ENCODE data around the gene FGB. TPM values are rescaled to one million over a fixed set of nuclear protein-coding genes. Genes with fewer than 3 reads are reported as not detected.

The FGB gene
- total and polyA plus RNA-seq, 2 of the 13 experiments (the other 11 are each of a cell fraction or from before 2014, with no cell fraction given): 226 to 784 TPM

- TF ChIP-seq, protein P1, sequence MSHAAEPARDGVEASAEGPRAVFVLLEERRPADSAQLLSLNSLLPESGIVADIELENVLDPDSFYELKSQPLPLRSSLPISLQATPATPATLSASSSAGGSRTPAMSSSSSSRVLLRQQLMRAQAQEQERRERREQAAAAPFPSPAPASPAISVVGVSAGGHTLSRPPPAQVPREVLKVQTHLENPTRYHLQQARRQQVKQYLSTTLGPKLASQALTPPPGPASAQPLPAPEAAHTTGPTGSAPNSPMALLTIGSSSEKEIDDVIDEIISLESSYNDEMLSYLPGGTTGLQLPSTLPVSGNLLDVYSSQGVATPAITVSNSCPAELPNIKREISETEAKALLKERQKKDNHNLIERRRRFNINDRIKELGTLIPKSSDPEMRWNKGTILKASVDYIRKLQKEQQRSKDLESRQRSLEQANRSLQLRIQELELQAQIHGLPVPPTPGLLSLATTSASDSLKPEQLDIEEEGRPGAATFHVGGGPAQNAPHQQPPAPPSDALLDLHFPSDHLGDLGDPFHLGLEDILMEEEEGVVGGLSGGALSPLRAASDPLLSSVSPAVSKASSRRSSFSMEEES (CRISPR knock-in tag; IDR thresholded peaks at IDR 0.05): no peak
- TF ChIP-seq ZBTB42 (CRISPR knock-in tag; IDR thresholded peaks at IDR 0.05) (no peak), E2F1 (CRISPR knock-in tag; IDR thresholded peaks at IDR 0.05) (no peak), MXD4 (CRISPR knock-in tag; IDR thresholded peaks at IDR 0.05) (no peak), ZNF737 (CRISPR knock-in tag; IDR thresholded peaks at IDR 0.05; ENCODE audit: borderline replicate concordance) (no peak), ZNF232 (CRISPR knock-in tag; IDR thresholded peaks at IDR 0.05; ENCODE audit: borderline replicate concordance) (no peak; the same call in 1 of the 2 replicates), ZNF484 (CRISPR knock-in tag; IDR thresholded peaks at IDR 0.05; ENCODE audit: borderline replicate concordance, low read depth) (no peak), DR1 (CRISPR knock-in tag; IDR thresholded peaks at IDR 0.05) (0 out of 2 replicates have a peak, but pooled peaks have one; percentile 21), ZNF503 (CRISPR knock-in tag; IDR thresholded peaks at IDR 0.05) (0 out of 2 replicates have a peak, but pooled peaks have one; percentile 19), ONECUT2 (CRISPR knock-in tag; IDR thresholded peaks at IDR 0.05) (peak; percentile 29; the same call in 1 of the 2 replicates), KMT2B (CRISPR knock-in tag; IDR thresholded peaks at IDR 0.05) (no peak), POLR2AphosphoS5 (IDR thresholded peaks at IDR 0.05; ENCODE audit: low read depth, low read length) (peak; percentile 63; the same call in 1 of the 2 replicates), SNAPC2 (CRISPR knock-in tag; IDR thresholded peaks at IDR 0.05) (no peak), ZNF263 (CRISPR knock-in tag; IDR thresholded peaks at IDR 0.05) (no peak), ZNF350 (CRISPR knock-in tag; IDR thresholded peaks at IDR 0.05; ENCODE audit: borderline replicate concordance, low read depth) (no peak)
- TF ChIP-seq, protein P2, sequence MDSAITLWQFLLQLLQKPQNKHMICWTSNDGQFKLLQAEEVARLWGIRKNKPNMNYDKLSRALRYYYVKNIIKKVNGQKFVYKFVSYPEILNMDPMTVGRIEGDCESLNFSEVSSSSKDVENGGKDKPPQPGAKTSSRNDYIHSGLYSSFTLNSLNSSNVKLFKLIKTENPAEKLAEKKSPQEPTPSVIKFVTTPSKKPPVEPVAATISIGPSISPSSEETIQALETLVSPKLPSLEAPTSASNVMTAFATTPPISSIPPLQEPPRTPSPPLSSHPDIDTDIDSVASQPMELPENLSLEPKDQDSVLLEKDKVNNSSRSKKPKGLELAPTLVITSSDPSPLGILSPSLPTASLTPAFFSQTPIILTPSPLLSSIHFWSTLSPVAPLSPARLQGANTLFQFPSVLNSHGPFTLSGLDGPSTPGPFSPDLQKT (CRISPR knock-in tag; IDR thresholded peaks at IDR 0.05; ENCODE audit: borderline replicate concordance): no peak
- TF ChIP-seq, protein P3, sequence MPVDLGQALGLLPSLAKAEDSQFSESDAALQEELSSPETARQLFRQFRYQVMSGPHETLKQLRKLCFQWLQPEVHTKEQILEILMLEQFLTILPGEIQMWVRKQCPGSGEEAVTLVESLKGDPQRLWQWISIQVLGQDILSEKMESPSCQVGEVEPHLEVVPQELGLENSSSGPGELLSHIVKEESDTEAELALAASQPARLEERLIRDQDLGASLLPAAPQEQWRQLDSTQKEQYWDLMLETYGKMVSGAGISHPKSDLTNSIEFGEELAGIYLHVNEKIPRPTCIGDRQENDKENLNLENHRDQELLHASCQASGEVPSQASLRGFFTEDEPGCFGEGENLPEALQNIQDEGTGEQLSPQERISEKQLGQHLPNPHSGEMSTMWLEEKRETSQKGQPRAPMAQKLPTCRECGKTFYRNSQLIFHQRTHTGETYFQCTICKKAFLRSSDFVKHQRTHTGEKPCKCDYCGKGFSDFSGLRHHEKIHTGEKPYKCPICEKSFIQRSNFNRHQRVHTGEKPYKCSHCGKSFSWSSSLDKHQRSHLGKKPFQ (CRISPR knock-in tag; IDR thresholded peaks at IDR 0.05; ENCODE audit: insufficient replicate concordance): no peak
- TF ChIP-seq, protein P4, sequence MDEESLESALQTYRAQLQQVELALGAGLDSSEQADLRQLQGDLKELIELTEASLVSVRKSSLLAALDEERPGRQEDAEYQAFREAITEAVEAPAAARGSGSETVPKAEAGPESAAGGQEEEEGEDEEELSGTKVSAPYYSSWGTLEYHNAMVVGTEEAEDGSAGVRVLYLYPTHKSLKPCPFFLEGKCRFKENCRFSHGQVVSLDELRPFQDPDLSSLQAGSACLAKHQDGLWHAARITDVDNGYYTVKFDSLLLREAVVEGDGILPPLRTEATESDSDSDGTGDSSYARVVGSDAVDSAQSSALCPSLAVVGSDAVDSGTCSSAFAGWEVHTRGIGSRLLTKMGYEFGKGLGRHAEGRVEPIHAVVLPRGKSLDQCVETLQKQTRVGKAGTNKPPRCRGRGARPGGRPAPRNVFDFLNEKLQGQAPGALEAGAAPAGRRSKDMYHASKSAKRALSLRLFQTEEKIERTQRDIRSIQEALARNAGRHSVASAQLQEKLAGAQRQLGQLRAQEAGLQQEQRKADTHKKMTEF (CRISPR knock-in tag; IDR thresholded peaks at IDR 0.05): peak; percentile 18; the same call in 1 of the 2 replicates
These were observed 40.5 kb downstream of the FGB start (continued) for GRCh38 chr4:154603033-154603943.
